NB4 (cell line): ENCODE results near the gene MTMR4.
"Not testable (repeated sequence)": the region's sequence is repeated elsewhere in the genome, so short reads cannot be mapped to it uniquely, and the experiment has no call there.

Source experiments
- DNase-seq: peaks from one replicate; pipeline ENCODE4 v3.0.0; 2010; ENCODE audit warnings: low read depth
- H3K4me3 ChIP-seq: one replicate; pipeline ENCODE4 v1.5.1; 2011; ENCODE audit warnings: mild to moderate bottlenecking, low read depth, low read length, moderate library complexity
- MYC ChIP-seq: IDR thresholded peaks from 2 replicates; pipeline ENCODE4 v1.6.1; 2011; ENCODE audit warnings: low read depth, low read length
- POLR2A ChIP-seq: IDR thresholded peaks from 2 replicates; pipeline ENCODE4 v1.6.1; 2011; ENCODE audit warnings: mild to moderate bottlenecking; ENCODE audit not compliant: insufficient read length; ENCODE audit errors: extremely low read depth
- TF ChIP-seq, protein P1 (sequence below): IDR thresholded peaks from one replicate; pipeline ENCODE4 v1.5.1; 2012; ENCODE audit warnings: low read depth, low read length
- TF ChIP-seq, protein P2 (sequence below): IDR thresholded peaks from 2 replicates; pipeline ENCODE4 v1.6.1; 2011; ENCODE audit warnings: low read depth, low read length

The MTMR4 gene

DNA sequence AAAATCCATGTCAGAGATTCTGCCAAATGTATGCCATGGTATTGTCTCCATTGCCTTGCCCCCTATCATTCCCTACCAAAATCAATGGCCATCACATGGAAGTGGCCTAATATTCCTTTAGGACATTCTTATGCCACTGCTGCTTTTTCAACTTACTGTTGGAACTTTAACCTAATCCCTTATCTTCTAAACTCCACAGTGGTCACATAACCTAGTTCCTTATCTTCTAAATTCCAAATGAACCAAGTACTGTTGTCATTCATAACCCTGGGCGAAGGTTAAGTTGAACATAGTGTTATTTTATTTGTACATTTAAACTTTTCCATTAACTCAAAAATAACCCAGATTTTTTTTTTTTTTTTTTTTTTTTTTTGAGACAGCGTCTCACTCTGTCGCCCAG, 29.8 kb downstream of the MTMR4 start:
- H3K4me3 ChIP-seq: no peak overlapping the region
- TF ChIP-seq MYC (no peak), POLR2A (no peak)
- TF ChIP-seq, protein P1, sequence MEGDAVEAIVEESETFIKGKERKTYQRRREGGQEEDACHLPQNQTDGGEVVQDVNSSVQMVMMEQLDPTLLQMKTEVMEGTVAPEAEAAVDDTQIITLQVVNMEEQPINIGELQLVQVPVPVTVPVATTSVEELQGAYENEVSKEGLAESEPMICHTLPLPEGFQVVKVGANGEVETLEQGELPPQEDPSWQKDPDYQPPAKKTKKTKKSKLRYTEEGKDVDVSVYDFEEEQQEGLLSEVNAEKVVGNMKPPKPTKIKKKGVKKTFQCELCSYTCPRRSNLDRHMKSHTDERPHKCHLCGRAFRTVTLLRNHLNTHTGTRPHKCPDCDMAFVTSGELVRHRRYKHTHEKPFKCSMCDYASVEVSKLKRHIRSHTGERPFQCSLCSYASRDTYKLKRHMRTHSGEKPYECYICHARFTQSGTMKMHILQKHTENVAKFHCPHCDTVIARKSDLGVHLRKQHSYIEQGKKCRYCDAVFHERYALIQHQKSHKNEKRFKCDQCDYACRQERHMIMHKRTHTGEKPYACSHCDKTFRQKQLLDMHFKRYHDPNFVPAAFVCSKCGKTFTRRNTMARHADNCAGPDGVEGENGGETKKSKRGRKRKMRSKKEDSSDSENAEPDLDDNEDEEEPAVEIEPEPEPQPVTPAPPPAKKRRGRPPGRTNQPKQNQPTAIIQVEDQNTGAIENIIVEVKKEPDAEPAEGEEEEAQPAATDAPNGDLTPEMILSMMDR: no peak
- TF ChIP-seq, protein P2, sequence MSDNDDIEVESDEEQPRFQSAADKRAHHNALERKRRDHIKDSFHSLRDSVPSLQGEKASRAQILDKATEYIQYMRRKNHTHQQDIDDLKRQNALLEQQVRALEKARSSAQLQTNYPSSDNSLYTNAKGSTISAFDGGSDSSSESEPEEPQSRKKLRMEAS: no peak
- DNase-seq: no peak

DNA sequence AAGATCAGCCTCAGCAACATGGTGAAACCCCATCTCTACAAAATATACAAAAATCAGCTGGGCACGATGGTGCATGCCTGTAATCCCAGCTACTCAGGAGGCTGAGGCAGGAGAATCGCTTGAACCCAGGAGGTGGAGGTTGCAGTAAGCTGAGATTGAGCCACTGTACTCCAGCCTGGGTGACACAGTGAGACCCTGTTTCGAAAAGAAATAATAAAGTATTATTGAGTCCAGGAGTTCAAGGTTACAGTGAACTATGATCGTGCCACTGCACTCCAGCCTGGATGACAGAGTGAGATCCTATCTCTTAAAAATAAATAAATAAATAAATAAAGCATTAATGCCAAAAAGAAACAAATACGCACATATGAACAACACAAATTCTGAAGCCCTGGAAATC, 32.6 kb downstream of the MTMR4 start:
- not testable (repeated sequence) for H3K4me3 ChIP-seq, DNase-seq

DNA sequence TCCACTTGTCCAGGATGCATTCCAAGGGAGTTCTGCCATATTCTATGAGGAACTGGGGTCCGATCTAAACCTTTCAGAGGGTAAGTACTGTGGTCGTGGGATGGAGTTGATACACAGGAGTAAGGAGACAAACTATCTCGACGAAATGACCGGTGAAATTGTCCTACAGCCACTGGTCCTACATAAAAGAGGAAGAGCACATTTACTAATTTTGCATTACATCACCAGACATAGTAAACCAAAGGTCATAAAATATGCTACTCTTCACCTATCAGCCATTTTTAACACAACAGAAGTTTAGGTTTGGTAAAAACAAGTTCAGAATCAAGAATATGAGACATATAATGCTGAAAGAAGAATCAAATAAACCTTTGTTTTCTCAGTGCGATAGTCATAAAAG, 34.3 kb downstream of the MTMR4 start:
- DNase-seq: peak; percentile 8
- TF ChIP-seq POLR2A (no peak), MYC (no peak)
- TF ChIP-seq, protein P1: no peak
- TF ChIP-seq, protein P2: no peak
- H3K4me3 ChIP-seq: no peak overlapping the region

DNA sequence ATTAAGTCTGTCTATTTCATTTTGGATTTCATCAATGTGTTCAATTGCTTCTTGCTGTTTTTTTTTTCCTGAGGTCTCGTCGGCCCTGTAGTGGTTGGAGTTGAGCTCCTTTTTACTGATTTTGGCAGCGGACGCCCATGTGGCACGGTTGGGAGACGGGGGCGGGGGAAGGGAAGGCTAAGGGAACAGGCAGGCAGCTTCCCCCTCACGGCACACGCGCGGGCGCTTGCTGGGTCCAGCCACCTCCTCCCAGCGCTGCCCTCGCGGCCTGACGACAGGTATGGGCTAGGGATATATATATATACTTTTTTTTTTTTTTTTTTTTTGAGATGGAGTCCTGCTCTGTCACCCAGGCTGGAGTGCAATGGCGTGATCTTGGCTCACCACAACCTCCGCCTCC, 37.6 kb downstream of the MTMR4 start:
- H3K4me3 ChIP-seq: no peak overlapping the region
- TF ChIP-seq MYC (no peak), POLR2A (no peak)
- TF ChIP-seq, protein P2: no peak
- TF ChIP-seq, protein P1: no peak
- DNase-seq: no peak

DNA sequence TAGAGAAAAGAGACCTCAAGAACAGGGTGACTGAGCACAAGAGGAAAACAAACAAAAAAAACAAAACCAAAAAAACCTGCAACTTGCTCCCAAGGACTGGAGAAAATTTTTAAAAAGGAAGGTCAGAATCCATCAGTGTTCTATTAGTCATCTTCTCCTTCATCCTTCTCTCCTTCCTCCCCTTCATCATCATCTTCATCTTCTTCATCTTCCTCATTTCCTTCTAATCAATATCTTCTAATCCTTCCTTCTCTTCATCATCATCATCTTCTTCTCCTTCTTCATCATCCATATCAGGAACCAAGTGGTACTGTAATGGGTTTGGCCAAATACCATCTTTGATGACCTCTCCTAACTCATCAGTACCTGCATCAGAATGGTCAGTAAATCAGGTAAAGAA, 38.5 kb downstream of the MTMR4 start:
- TF ChIP-seq POLR2A (no peak), MYC (no peak)
- TF ChIP-seq, protein P2: no peak
- TF ChIP-seq, protein P1: no peak
- H3K4me3 ChIP-seq: no peak overlapping the region
- DNase-seq: no peak

DNA sequence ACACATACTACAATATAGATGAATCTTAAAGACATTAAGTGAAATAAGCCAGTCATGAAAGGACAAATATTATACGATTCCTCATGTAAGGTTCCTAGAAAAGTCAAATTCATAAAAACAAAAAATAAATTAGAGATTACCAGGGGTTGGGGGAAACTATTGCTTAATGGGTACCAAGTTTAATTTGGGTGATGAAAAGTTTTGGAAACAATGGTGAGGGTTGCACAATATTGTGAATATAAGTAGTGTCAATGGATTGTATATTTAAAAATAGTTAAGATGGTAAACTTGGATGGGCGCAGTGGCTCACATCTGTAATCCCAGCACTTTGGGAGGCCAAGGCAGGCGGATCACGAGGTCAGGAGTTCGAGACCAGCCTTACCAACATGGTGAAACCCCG, 44.1 kb downstream of the MTMR4 start:
- no peak overlapping the region for H3K4me3 ChIP-seq
- TF ChIP-seq, protein P2: no peak
- TF ChIP-seq, protein P1: no peak
- TF ChIP-seq MYC: no peak
- TF ChIP-seq POLR2A: no peak
- DNase-seq: no peak
